IMR-90 (cell line): ENCODE results near the gene TPSD1. TPM values are rescaled to one million over a fixed set of nuclear protein-coding genes. Genes with fewer than 3 reads are reported as not detected.

Experiments
- ATAC-seq: fragments of 200-7000 bp; cut with Tn5 transposase; 2 replicates; pipeline ENCODE4 v1.9.1; 2020; ENCODE audit warnings: low read depth, mild to moderate bottlenecking, moderate library complexity
- BruUV-seq: library from RNA; stranded (reverse); fragments of 400-500 nt; replicated peaks from 2 replicates; lab custom pipeline; 2021; lab: Mats Ljungman, UMichigan
- CTCF ChIA-PET: fragments of 300-600 bp; formaldehyde crosslinking; extraction: SDS; loops from one replicate; lab custom pipeline; 2021; ENCODE audit warnings: antibody characterized with exemption; lab: Yijun Ruan, JAX
- POLR2A ChIA-PET: fragments of 300-600 bp; sonication (Branson Sonifier 250); formaldehyde crosslinking; loops from one replicate; lab custom pipeline; 2022; ENCODE audit warnings: antibody characterized with exemption; ENCODE audit not compliant: unreplicated experiment; lab: Charles Lee
- DNase-seq: peaks from one replicate; pipeline ENCODE4 v3.0.0; 2013
- H2AFZ ChIP-seq: replicated peaks from 2 replicates; pipeline ENCODE3; 2013; ENCODE audit warnings: low read length, mild to moderate bottlenecking; ENCODE audit not compliant: poor library complexity
- H2AK5ac ChIP-seq: 2 replicates; pipeline ENCODE4 v1.6.1; 2013; ENCODE audit warnings: low read depth, low read length, inconsistent platforms
- H2AK9ac ChIP-seq: replicated peaks from 2 replicates; pipeline ENCODE3; 2013; ENCODE audit warnings: mild to moderate bottlenecking, low read depth, low read length, moderate library complexity; ENCODE audit not compliant: poor library complexity
- H2BK120ac ChIP-seq: 2 replicates; pipeline ENCODE4 v1.6.1; 2013; ENCODE audit warnings: low read depth, low read length, inconsistent platforms
- H2BK15ac ChIP-seq: 3 replicates; pipeline ENCODE4 v1.6.1; 2013; ENCODE audit warnings: low read depth, low read length, inconsistent platforms
- H2BK20ac ChIP-seq: 2 replicates; pipeline ENCODE4 v1.6.1; 2013; ENCODE audit warnings: low read depth, mild to moderate bottlenecking, inconsistent platforms, low read length, moderate library complexity
- H2BK5ac ChIP-seq: 2 replicates; pipeline ENCODE4 v1.6.1; 2013; ENCODE audit warnings: mild to moderate bottlenecking, low read depth, low read length, inconsistent platforms; ENCODE audit not compliant: poor library complexity, severe bottlenecking
- H3K14ac ChIP-seq: replicated peaks from 2 replicates; pipeline ENCODE4 v1.6.1; 2013; ENCODE audit warnings: low read depth, low read length, inconsistent platforms
- H3K18ac ChIP-seq: 2 replicates; pipeline ENCODE4 v1.6.1; 2013; ENCODE audit warnings: low read depth, low read length, control low read depth
- H3K23ac ChIP-seq: 2 replicates; pipeline ENCODE4 v1.6.1; 2013; ENCODE audit warnings: low read depth, low read length, inconsistent platforms
- H3K27ac ChIP-seq: 2 replicates; pipeline ENCODE4 v1.5.1; 2013; ENCODE audit warnings: mild to moderate bottlenecking, control low read depth, low read length; ENCODE audit not compliant: insufficient read depth
- H3K27me3 ChIP-seq: 2 replicates; pipeline ENCODE4 v1.6.1; 2013; ENCODE audit warnings: low read length; ENCODE audit not compliant: control insufficient read depth, insufficient read depth
- H3K36me3 ChIP-seq: 2 replicates; pipeline ENCODE4 v1.6.1; 2013; ENCODE audit warnings: low read length, mixed read lengths; ENCODE audit not compliant: control insufficient read depth, insufficient read depth
- H3K4ac ChIP-seq: 2 replicates; pipeline ENCODE4 v1.6.1; 2013; ENCODE audit warnings: low read depth, low read length, inconsistent platforms
- H3K4me1 ChIP-seq: 2 replicates; pipeline ENCODE4 v1.6.1; 2013; ENCODE audit warnings: low read length, mixed read lengths; ENCODE audit not compliant: control insufficient read depth, insufficient read depth
- H3K4me2 ChIP-seq: 2 replicates; pipeline ENCODE4 v1.6.1; 2013; ENCODE audit warnings: low read depth, mild to moderate bottlenecking, control low read depth, low read length, moderate library complexity
- H3K4me3 ChIP-seq: 2 replicates; pipeline ENCODE4 v1.5.1; 2013; ENCODE audit warnings: low read depth, mild to moderate bottlenecking, control low read depth, low read length, moderate library complexity; ENCODE audit not compliant: insufficient read depth
- H3K56ac ChIP-seq: 2 replicates; pipeline ENCODE4 v1.6.1; 2013; ENCODE audit warnings: low read length, inconsistent platforms; ENCODE audit not compliant: insufficient read depth; ENCODE audit errors: extremely low read depth
- H3K79me1 ChIP-seq, 2 experiments: 2 replicates each; pipeline ENCODE4 v1.6.1; 2013; ENCODE audit warnings: low read length in 2 of 2, inconsistent platforms in 1 of 2, low read depth in 1 of 2
- H3K9ac ChIP-seq: 2 replicates; pipeline ENCODE4 v1.6.1; 2013; ENCODE audit warnings: low read depth, low read length, control low read depth
- H3K9me1 ChIP-seq: 2 replicates; pipeline ENCODE4 v1.6.1; 2013; ENCODE audit warnings: low read length, inconsistent platforms; ENCODE audit not compliant: insufficient read depth
- H3K9me3 ChIP-seq: 2 replicates; pipeline ENCODE4 v1.6.1; 2013; ENCODE audit warnings: low read length; ENCODE audit not compliant: control insufficient read depth, insufficient read depth
- H4K20me1 ChIP-seq: 2 replicates; pipeline ENCODE4 v1.6.1; 2013; ENCODE audit warnings: low read length, inconsistent platforms; ENCODE audit not compliant: insufficient read depth
- H4K5ac ChIP-seq: 2 replicates; pipeline ENCODE4 v1.6.1; 2013; ENCODE audit warnings: mild to moderate bottlenecking, low read depth, low read length, control low read depth
- H4K8ac ChIP-seq, 2 experiments: 2 replicates each; pipeline ENCODE4 v1.6.1; 2013; ENCODE audit warnings: low read depth in 2 of 2, low read length in 2 of 2, control low read depth in 1 of 2, inconsistent platforms in 1 of 2
- H4K91ac ChIP-seq: 2 replicates; pipeline ENCODE4 v1.6.1; 2013; ENCODE audit warnings: low read depth, low read length, inconsistent platforms; ENCODE audit not compliant: insufficient read depth
- BHLHE40 ChIP-seq: fragments of 150-350 bp; IDR thresholded peaks from 2 replicates; pipeline ENCODE4 v1.6.1; 2016; ENCODE audit warnings: mild to moderate bottlenecking, low read depth, low read length
- CEBPB ChIP-seq: IDR thresholded peaks from 2 replicates; pipeline ENCODE4 v1.6.1; 2012; ENCODE audit warnings: low read depth, low read length, improper control_type of control experiment
- CHD1 ChIP-seq: IDR thresholded peaks from 2 replicates; pipeline ENCODE4 v1.6.1; 2012; ENCODE audit warnings: low read depth, low read length, improper control_type of control experiment
- FOS ChIP-seq: fragments of 150-350 bp; IDR thresholded peaks from 2 replicates; pipeline ENCODE4 v1.6.1; 2016; ENCODE audit warnings: low read depth, low read length
- MAFK ChIP-seq: IDR thresholded peaks from 2 replicates; pipeline ENCODE4 v1.6.1; 2012; ENCODE audit warnings: low read depth, low read length, improper control_type of control experiment
- MAZ ChIP-seq: IDR thresholded peaks from 2 replicates; pipeline ENCODE4 v1.6.1; 2012; ENCODE audit warnings: low read depth, mild to moderate bottlenecking, low read length, improper control_type of control experiment, moderate library complexity, borderline replicate concordance
- MXI1 ChIP-seq: IDR thresholded peaks from 2 replicates; pipeline ENCODE4 v1.6.1; 2012; ENCODE audit warnings: low read depth, mild to moderate bottlenecking, low read length, moderate library complexity, borderline replicate concordance
- NFE2L2 ChIP-seq: fragments of 150-350 bp; IDR thresholded peaks from 2 replicates; pipeline ENCODE4 v1.6.1; 2016; ENCODE audit warnings: low read depth, mild to moderate bottlenecking, low read length
- POLR2A ChIP-seq: IDR thresholded peaks from 2 replicates; pipeline ENCODE4 v1.6.1; 2012; ENCODE audit warnings: mild to moderate bottlenecking, low read depth, low read length
- RAD21 ChIP-seq: IDR thresholded peaks from 2 replicates; pipeline ENCODE4 v1.6.1; 2012; ENCODE audit warnings: low read length, improper control_type of control experiment
- RCOR1 ChIP-seq: IDR thresholded peaks from 2 replicates; pipeline ENCODE4 v1.6.1; 2012; ENCODE audit warnings: mild to moderate bottlenecking, low read length, improper control_type of control experiment; ENCODE audit not compliant: insufficient replicate concordance
- RFX5 ChIP-seq: IDR thresholded peaks from 2 replicates; pipeline ENCODE4 v1.8.0; 2012; ENCODE audit warnings: low read depth, mild to moderate bottlenecking, low read length, moderate library complexity
- WGBS, 2 experiments: methylation state at CpG; one replicate each; pipeline versions ENCODE4 v1.1.5 to v1.1.7; 2013; ENCODE audit warnings: missing lambda C conversion rate in 2 of 2; ENCODE audit not compliant: insufficient read length in 1 of 2; ENCODE audit errors: extremely low coverage in 2 of 2; 5-methylcytosine and 5-hydroxymethylcytosine counted together
- dilution Hi-C: fragments of 300-500 bp; cut with HindIII; formaldehyde crosslinking; loops from one replicate; pipeline ENCODE4 v1.14.3; 2018; ENCODE audit warnings: low sequenced_read_pairs; ENCODE audit not compliant: unreplicated experiment
- in situ Hi-C: fragments of 300-500 bp; cut with MboI; formaldehyde crosslinking; loops from 3 replicates; pipeline ENCODE4 v1.14.3; 2019; ENCODE audit warnings: low sequenced_read_pairs, inconsistent platforms, mixed read lengths
- intact Hi-C: fragments of 100-400 bp; cut with micrococcal nuclease; formaldehyde crosslinking; loops from 2 replicates; pipeline ENCODE4 v1.10.0; 2022
- polyA plus RNA-seq, 3 experiments: library from polyadenylated mRNA; depleted of rRNA; stranded (reverse); fragments of >200 nt; gene quantifications; 2 replicates each; pipeline ENCODE4 v1.2.3, GENCODE V29; 2012; ENCODE audit warnings: low replicate concordance in 1 of 3
- total RNA-seq: library from RNA; depleted of rRNA; stranded (reverse); fragments of >200 nt; gene quantifications from 2 replicates; pipeline ENCODE4 v1.2.3, GENCODE V29; 2012
- TF ChIP-seq, protein P1 (sequence below): fragments of 150-350 bp; IDR thresholded peaks from 2 replicates; pipeline ENCODE4 v1.6.1; 2017; ENCODE audit warnings: mild to moderate bottlenecking, antibody characterized with exemption, low read length, low read depth
- TF ChIP-seq, protein P2 (sequence below): conservative IDR thresholded peaks from 2 replicates; pipeline ENCODE4 v1.5.1; 2012; ENCODE audit warnings: mild to moderate bottlenecking, low read depth, low read length, improper control_type of control experiment
- TF ChIP-seq, protein P3 (sequence below): fragments of 150-350 bp; IDR thresholded peaks from 2 replicates; pipeline ENCODE4 v1.6.1; 2016; ENCODE audit warnings: low read depth, mild to moderate bottlenecking, low read length, moderate library complexity, borderline replicate concordance

Gene TPSD1
- total and polyA plus RNA-seq, 2 of the 4 experiments (the other 2 are of a cell fraction) = not detected

DNA sequence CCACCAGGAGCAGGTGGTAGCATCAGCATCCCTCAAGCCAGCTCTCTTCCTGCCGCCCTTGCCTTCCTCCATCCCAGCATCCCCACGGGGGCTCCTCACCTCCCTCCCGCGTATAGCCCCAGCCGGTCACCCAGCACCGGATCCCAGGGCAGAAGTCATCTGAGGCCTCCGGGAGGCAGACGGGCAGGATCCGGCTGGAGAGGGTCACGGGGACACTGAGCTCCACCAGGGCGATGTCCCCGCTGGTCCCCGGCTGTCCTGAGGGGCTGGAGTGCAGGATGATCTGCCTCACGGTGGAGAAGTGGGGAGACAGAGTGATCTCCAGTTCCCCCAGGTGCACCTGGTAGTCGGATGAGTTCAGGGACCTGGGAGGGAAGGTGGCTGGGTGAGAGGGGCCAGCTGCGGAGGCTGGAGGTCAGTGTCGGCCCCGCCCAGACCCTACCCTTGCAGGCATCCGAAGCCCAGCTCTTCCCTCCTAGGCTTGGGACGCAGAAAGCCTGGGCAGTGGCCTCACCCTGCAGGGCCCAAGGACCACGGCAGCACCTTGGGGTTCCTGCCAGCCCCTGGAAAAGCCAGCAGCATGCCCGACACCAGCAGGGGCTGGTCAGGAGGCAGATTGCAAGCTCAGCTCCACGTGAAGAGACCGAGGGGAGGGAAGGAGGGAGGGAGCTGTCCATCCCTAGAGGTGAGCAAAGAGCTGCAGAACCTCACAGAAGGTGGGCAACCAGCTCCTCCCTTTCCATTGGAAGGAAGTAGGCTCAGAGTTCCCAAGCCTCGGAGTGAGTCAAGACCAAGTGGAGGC is 33.1 kb upstream of the TPSD1 start:
- Histone ChIP-seq H2BK120ac (no peak overlapping the region), H3K9me1 (no peaks in the 10 kb centered on the region), H4K91ac (no peak overlapping the region), H2BK5ac (no peak overlapping the region), H3K9ac (no peak overlapping the region), H3K14ac (no peak overlapping the region), H3K36me3 (no peaks in the 10 kb centered on the region; the same call in 1 of the 2 replicates), H3K4me2 (no peak overlapping the region), H3K27me3 (no peaks in the 10 kb centered on the region; the same call in 1 of the 2 replicates), H3K27ac (no peak overlapping the region), H4K20me1 (no peaks in the 10 kb centered on the region), H3K56ac (no peak overlapping the region), H3K79me1 (no peaks in the 10 kb centered on the region), H3K9me3 (no peaks in the 10 kb centered on the region), H2AK5ac (no peak overlapping the region), H2AFZ (no peak overlapping the region), H2BK20ac (no peak overlapping the region), H3K4ac (no peak overlapping the region), H3K4me3 (no peak overlapping the region), H2BK15ac (no peak overlapping the region), H2AK9ac (no peak overlapping the region), H3K18ac (no peak overlapping the region), H4K5ac (no peak overlapping the region), H3K4me1 (no peaks in the 10 kb centered on the region), H3K23ac (no peak overlapping the region), H4K8ac (no peak overlapping the region)
- BruUV-seq = no TSS peak
- WGBS, 2 experiments = 67% methylated on average over 16 of the region's 25 CpGs; no CpG with 5 or more reads in 1 of the 2 experiments
- no peak for ATAC-seq
- intact Hi-C loops = no loop called here
- in situ Hi-C loops = loop anchor here (25.0 kb wide), 1 partner anchor 410 kb away; the partner anchor contains the start of gene GNG13
- ChIA-PET CTCF (no interaction called here), POLR2A (no interaction called here)
- dilution Hi-C loops = no loop called here
- DNase-seq = no peak
- TF ChIP-seq BHLHE40 = no peak
- no peak for TF ChIP-seq MAFK
- no peak for TF ChIP-seq CHD1
- TF ChIP-seq, protein P1, sequence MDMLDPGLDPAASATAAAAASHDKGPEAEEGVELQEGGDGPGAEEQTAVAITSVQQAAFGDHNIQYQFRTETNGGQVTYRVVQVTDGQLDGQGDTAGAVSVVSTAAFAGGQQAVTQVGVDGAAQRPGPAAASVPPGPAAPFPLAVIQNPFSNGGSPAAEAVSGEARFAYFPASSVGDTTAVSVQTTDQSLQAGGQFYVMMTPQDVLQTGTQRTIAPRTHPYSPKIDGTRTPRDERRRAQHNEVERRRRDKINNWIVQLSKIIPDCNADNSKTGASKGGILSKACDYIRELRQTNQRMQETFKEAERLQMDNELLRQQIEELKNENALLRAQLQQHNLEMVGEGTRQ = no peak
- no peak for TF ChIP-seq FOS
- TF ChIP-seq CEBPB = no peak
- no peak for TF ChIP-seq MAZ
- TF ChIP-seq RAD21 = no peak
- TF ChIP-seq POLR2A = no peak
- no peak for TF ChIP-seq RFX5
- no peak for TF ChIP-seq RCOR1
- no peak for TF ChIP-seq NFE2L2
- TF ChIP-seq, protein P2, sequence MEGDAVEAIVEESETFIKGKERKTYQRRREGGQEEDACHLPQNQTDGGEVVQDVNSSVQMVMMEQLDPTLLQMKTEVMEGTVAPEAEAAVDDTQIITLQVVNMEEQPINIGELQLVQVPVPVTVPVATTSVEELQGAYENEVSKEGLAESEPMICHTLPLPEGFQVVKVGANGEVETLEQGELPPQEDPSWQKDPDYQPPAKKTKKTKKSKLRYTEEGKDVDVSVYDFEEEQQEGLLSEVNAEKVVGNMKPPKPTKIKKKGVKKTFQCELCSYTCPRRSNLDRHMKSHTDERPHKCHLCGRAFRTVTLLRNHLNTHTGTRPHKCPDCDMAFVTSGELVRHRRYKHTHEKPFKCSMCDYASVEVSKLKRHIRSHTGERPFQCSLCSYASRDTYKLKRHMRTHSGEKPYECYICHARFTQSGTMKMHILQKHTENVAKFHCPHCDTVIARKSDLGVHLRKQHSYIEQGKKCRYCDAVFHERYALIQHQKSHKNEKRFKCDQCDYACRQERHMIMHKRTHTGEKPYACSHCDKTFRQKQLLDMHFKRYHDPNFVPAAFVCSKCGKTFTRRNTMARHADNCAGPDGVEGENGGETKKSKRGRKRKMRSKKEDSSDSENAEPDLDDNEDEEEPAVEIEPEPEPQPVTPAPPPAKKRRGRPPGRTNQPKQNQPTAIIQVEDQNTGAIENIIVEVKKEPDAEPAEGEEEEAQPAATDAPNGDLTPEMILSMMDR = no peak
- no peak for TF ChIP-seq MXI1
- TF ChIP-seq, protein P3, sequence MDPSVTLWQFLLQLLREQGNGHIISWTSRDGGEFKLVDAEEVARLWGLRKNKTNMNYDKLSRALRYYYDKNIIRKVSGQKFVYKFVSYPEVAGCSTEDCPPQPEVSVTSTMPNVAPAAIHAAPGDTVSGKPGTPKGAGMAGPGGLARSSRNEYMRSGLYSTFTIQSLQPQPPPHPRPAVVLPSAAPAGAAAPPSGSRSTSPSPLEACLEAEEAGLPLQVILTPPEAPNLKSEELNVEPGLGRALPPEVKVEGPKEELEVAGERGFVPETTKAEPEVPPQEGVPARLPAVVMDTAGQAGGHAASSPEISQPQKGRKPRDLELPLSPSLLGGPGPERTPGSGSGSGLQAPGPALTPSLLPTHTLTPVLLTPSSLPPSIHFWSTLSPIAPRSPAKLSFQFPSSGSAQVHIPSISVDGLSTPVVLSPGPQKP = no peak
